ENCODE results near the gene HAPLN2. TPM values are rescaled to one million over a fixed set of nuclear protein-coding genes. Genes with fewer than 3 reads are reported as not detected.

The HAPLN2 gene
- total RNA-seq, 1 donor from 2014 or later, result 1.4 TPM

GRCh38 chr1:156667968-156668709, 48.9 kb downstream of the HAPLN2 start:
- TF ChIP-seq, protein P1, sequence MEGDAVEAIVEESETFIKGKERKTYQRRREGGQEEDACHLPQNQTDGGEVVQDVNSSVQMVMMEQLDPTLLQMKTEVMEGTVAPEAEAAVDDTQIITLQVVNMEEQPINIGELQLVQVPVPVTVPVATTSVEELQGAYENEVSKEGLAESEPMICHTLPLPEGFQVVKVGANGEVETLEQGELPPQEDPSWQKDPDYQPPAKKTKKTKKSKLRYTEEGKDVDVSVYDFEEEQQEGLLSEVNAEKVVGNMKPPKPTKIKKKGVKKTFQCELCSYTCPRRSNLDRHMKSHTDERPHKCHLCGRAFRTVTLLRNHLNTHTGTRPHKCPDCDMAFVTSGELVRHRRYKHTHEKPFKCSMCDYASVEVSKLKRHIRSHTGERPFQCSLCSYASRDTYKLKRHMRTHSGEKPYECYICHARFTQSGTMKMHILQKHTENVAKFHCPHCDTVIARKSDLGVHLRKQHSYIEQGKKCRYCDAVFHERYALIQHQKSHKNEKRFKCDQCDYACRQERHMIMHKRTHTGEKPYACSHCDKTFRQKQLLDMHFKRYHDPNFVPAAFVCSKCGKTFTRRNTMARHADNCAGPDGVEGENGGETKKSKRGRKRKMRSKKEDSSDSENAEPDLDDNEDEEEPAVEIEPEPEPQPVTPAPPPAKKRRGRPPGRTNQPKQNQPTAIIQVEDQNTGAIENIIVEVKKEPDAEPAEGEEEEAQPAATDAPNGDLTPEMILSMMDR (IDR thresholded peaks at IDR 0.05), result no peak
- intact Hi-C loops (cut with DNase I), result no loop called here
- no peak overlapping the region for H3K4me3 ChIP-seq
- H3K27me3 ChIP-seq, result no peaks in the 10 kb centered on the region
- H3K27ac ChIP-seq, result peak overlapping the region; percentile 88 to 90
- H3K9me3 ChIP-seq, result no peaks in the 10 kb centered on the region
- peaks cover 22 to 41% of the 10 kb centered on the region in 2 donors for H3K4me1 ChIP-seq
- DNase-seq (ENCODE audit: low spot score in 2 of 2), result no peak
- peaks cover 0 to 11% of the 10 kb centered on the region in 2 donors for H3K36me3 ChIP-seq

GRCh38 chr1:156668801-156669637, 49.8 kb downstream of the HAPLN2 start:
- Histone ChIP-seq H3K36me3 (peaks cover 0 to 18% of the 10 kb centered on the region in 2 donors), H3K9me3 (no peaks in the 10 kb centered on the region), H3K27ac (peak overlapping the region; percentile 88 to 90), H3K27me3 (no peaks in the 10 kb centered on the region), H3K4me3 (no peak overlapping the region), H3K4me1 (peaks cover 14 to 33% of the 10 kb centered on the region in 2 donors)
- TF ChIP-seq, protein P1 (IDR thresholded peaks at IDR 0.05), result no peak
- intact Hi-C loops (cut with DNase I), result no loop called here
- DNase-seq (ENCODE audit: low spot score in 2 of 2), result no peak

- Histone ChIP-seq H3K4me1 (peaks cover 6 to 25% of the 10 kb centered on the region in 2 donors), H3K27ac (peak overlapping the region; percentile 88 to 90), H3K9me3 (no peaks in the 10 kb centered on the region), H3K4me3 (no peak overlapping the region), H3K27me3 (no peaks in the 10 kb centered on the region), H3K36me3 (peaks cover 0 to 18% of the 10 kb centered on the region in 2 donors)
- intact Hi-C loops (cut with DNase I), result no loop called here
- DNase-seq (ENCODE audit: low spot score in 2 of 2), result no peak
- TF ChIP-seq, protein P1 (IDR thresholded peaks at IDR 0.05), result no peak
Observed at GRCh38 chr1:156669794-156670193, 50.6 kb downstream of the HAPLN2 start.

DNA sequence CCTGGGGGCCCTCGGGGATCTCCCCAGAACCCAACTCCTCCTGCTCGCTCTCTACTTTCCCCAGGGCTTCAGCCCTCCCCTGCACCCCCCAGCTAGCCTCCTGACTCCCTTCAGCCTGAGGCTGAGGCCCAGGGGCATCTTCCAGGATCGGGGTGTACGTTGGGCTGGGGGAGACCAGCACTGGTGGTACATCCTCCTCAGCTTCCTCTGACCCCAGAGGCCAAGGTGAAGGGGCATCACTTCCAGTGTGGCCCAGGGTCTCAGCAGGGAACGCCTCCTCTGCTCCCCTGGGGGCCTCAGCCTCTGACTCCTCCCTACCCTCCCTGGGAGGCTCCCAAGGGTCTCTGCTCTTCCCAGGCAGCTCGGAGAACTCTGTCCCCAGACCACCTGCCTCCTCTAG, 51.1 kb downstream of the HAPLN2 start:
- no peak for DNase-seq (ENCODE audit: low spot score in 2 of 2)
- TF ChIP-seq, protein P1 (IDR thresholded peaks at IDR 0.05), result no peak
- Histone ChIP-seq H3K9me3 (no peaks in the 10 kb centered on the region), H3K27ac (peak overlapping the region; percentile 26 to 49), H3K36me3 (peaks cover 0 to 18% of the 10 kb centered on the region in 2 donors), H3K4me1 (peaks cover 1 to 22% of the 10 kb centered on the region in 2 donors), H3K27me3 (no peaks in the 10 kb centered on the region), H3K4me3 (no peak overlapping the region)
- intact Hi-C loops (cut with DNase I), result no loop called here

DNA sequence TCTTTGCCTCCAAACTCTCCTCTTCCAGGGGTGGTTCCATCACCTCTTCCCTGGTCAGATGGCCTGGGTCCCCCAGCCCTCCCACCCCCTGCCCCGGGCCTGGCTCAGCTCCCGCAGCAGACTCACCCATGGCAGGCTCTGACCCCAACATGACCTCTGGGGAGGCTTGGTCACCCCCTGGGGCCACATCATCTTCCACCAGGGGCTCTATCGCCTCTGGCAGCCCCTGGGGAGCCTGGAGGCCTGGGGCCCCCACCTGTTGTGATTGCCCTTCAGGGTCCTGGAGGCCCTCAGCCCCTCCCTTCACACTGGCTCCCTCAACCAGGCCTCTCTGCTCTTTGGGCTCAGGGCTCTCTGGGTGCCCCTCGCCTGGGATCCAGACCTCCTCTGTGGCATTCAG, 51.6 kb downstream of the HAPLN2 start:
- H3K4me1 ChIP-seq, result peaks cover 0 to 17% of the 10 kb centered on the region in 2 donors
- no peak for DNase-seq (ENCODE audit: low spot score in 2 of 2)
- intact Hi-C loops (cut with DNase I), result no loop called here
- no peaks in the 10 kb centered on the region for H3K27me3 ChIP-seq
- peak overlapping the region; percentile 2 to 26 for H3K27ac ChIP-seq
- TF ChIP-seq, protein P1 (IDR thresholded peaks at IDR 0.05), result no peak
- H3K4me3 ChIP-seq, result no peak overlapping the region
- H3K36me3 ChIP-seq, result peaks cover 0 to 18% of the 10 kb centered on the region in 2 donors
- no peaks in the 10 kb centered on the region for H3K9me3 ChIP-seq

Measured in ascending aorta (tissue), 2 donors.